ENCODE measurements around the gene AACS. TPM values are rescaled to one million over a fixed set of nuclear protein-coding genes. Genes with fewer than 3 reads are reported as not detected.

Gene AACS
- total RNA-seq, 4 donors from 2014 or later = 14.8 to 24.0 (median 20.1) TPM

DNA sequence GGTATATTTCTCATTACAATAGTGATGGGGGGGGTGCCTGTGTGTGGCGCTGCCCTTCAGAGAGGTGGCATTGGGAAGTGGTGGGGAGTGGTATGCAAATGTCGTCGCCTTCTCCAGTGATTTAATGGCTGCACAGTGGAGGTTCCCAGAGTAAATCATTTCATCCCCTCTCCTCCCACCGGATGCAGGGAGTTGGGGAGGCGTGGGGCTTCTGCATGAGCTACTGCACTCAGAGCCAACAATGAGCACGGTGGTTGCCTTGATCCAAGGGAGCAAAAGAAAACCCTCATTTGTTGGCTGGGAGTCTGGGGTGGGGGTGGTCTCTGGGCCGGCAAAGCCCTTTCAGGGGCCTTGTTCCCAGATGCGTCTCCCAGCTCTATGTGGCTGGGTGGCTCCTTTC lies 124.3 kb downstream of the AACS start:
- no peaks in the 10 kb centered on the region for H3K27me3 ChIP-seq
- no peak overlapping the region for H3K27ac ChIP-seq
- no peak overlapping the region for H3K4me3 ChIP-seq (replicated peaks in 1 of 3)
- no peak for DNase-seq
- no peaks in the 10 kb centered on the region for H3K9me3 ChIP-seq
- 22 to 32% methylated on average over 6 to 8 of the region's 8 CpGs for WGBS, 2 donors
- H3K4me1 ChIP-seq = peaks cover 10 to 16% of the 10 kb centered on the region in 2 donors
- no peak for TF ChIP-seq POLR2A (IDR thresholded peaks at IDR 0.05)
- TF ChIP-seq, protein P1, sequence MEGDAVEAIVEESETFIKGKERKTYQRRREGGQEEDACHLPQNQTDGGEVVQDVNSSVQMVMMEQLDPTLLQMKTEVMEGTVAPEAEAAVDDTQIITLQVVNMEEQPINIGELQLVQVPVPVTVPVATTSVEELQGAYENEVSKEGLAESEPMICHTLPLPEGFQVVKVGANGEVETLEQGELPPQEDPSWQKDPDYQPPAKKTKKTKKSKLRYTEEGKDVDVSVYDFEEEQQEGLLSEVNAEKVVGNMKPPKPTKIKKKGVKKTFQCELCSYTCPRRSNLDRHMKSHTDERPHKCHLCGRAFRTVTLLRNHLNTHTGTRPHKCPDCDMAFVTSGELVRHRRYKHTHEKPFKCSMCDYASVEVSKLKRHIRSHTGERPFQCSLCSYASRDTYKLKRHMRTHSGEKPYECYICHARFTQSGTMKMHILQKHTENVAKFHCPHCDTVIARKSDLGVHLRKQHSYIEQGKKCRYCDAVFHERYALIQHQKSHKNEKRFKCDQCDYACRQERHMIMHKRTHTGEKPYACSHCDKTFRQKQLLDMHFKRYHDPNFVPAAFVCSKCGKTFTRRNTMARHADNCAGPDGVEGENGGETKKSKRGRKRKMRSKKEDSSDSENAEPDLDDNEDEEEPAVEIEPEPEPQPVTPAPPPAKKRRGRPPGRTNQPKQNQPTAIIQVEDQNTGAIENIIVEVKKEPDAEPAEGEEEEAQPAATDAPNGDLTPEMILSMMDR (IDR thresholded peaks at IDR 0.05) = no peak
- no peaks in the 10 kb centered on the region for H3K36me3 ChIP-seq
- intact Hi-C loops (cut with DNase I) = loop anchor here (5.0 kb wide), 1 partner anchor 138 kb away; no protein-coding TSS in a partner anchor

DNA sequence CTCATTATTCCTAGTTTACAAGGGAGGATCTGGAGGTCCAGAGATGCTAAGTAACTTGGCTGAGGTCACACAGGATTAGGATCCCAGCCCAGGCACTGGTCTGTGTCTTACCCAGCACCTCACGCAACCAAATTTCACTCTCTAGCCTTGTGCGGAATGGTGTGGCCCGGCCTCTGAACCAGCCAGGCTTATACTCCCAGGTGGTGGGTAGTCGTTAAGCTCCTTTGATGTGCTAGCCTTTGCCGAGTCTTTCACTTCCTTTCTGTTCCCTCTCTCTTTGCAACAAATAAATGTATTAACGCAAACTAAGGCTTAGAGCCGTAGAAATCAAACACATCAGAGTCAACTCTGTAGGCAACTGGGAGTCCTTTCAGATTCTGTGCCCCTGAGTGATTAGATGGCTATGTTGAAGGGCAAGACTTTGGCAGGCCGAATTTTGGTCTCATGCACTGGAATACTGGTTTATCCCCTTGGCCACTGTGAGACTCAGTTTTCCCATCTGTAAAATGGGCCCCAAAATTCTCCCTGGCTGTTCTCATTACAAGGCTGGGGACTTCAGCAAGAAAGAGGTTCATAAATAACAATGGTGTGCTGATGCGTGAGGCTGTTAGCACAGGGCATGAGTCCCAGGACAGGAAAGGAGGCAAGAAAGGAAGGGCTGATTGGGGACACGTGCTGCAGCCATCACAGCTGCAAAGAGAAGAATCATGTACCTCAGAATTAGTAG lies 126.3 kb downstream of the AACS start:
- Histone ChIP-seq H3K27me3 (no peaks in the 10 kb centered on the region), H3K4me3 (replicated peaks in 1 of 3) (no peak overlapping the region), H3K36me3 (no peaks in the 10 kb centered on the region), H3K9me3 (no peaks in the 10 kb centered on the region), H3K4me1 (peaks cover 9 to 10% of the 10 kb centered on the region in 2 donors), H3K27ac (no peak overlapping the region)
- DNase-seq = no peak
- TF ChIP-seq, protein P1 (IDR thresholded peaks at IDR 0.05) = no peak
- TF ChIP-seq POLR2A (IDR thresholded peaks at IDR 0.05) = no peak
- 79 to 83% methylated on average over 10 of the region's 10 CpGs for WGBS, 2 donors
- intact Hi-C loops (cut with DNase I) = no loop called here

DNA sequence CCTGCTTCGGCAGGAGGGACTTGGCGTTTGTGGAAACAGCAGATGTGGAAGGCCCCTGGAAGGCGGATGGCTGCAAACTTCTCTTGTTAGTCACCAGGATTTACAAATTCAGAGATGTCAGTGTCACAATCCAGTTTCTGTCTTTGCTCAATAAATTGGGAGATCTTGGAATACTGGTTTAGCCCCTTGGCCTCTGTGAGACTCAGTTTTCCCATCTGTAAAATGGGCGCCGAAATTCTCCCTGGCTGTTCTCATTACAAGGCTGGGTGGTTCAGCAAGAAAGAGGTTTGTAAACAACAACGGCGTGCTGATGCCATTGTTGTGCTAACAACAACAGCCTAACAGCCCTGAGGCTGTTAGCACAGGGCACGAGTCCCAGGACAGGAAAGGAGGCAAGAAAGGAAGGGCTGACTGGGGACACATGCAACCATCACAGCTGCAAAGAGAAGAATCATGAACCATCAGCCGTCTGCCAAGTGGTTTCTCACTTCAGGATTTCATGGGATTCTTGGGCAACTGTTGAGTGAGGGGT lies 127.5 kb downstream of the AACS start:
- H3K27me3 ChIP-seq = no peaks in the 10 kb centered on the region

More for the DNA sequence above, 127.5 kb downstream of the AACS start:
- H3K9me3 ChIP-seq = no peaks in the 10 kb centered on the region
- no peak overlapping the region for H3K4me3 ChIP-seq (replicated peaks in 1 of 3)
- no peak for DNase-seq
- no peak overlapping the region for H3K27ac ChIP-seq
- no peaks in the 10 kb centered on the region for H3K36me3 ChIP-seq
- H3K4me1 ChIP-seq = no peaks in the 10 kb centered on the region
- no peak for TF ChIP-seq POLR2A (IDR thresholded peaks at IDR 0.05)
- TF ChIP-seq, protein P1 (IDR thresholded peaks at IDR 0.05) = no peak
- intact Hi-C loops (cut with DNase I) = no loop called here
- WGBS, 2 donors = 78 to 83% methylated on average over 8 to 9 of the region's 9 CpGs

Small RNAs within 50 kb of the gene (small RNA-seq; reads per million reads assigned to genes)
- not detected for gene AC122688.1

Other genes starting within 250 kb of the AACS start
- gene SCARB1, start 201.6 kb upstream of the AACS start, total RNA-seq = 10 to 100 TPM; 10.9 to 16.0 (median 15.4) TPM
- gene UBC, start 150.8 kb upstream of the AACS start, total RNA-seq = 1,000 to 10,000 TPM in 2 of 4 donors, 100 to 1,000 TPM in 2; 907 to 1,424 (median 1,000) TPM
- gene DHX37, start 76.3 kb upstream of the AACS start, total RNA-seq = 10 to 100 TPM in 2 of 4 donors, 1 to 10 TPM in 2; 8.3 to 16.0 (median 10.1) TPM
- 10 to 100 TPM in 1 of 4 donors, 1 to 10 TPM in 3; 3.8 to 11.1 (median 7.7) TPM for gene BRI3BP, start 71.8 kb upstream of the AACS start, total RNA-seq
- gene TMEM132B, start 121.0 kb downstream of the AACS start, total RNA-seq = 10 to 100 TPM in 1 of 4 donors, 1 to 10 TPM in 3; 4.4 to 10.1 (median 6.8) TPM

Data from thyroid gland (tissue), 4 donors.